ENCODE data around the gene TLE3.

The TLE3 gene

DNA sequence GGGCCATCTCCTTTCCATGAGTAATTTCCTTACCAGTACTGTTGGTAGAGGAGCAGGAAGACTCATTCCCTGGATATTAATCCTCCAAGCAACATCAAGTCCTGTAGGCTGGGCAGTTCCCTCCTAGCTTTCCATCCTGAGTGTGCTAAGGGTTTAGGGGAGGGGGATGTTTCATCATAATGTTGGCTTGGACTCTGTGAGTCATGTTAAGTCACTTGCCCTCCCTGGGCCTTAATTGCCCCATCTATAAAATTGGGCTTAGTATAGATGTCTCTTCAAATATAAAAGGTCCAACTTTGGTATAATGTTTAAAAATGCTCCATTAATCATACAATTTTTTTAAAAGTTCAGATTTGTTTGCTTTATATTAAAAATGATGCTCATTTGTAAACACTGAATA is 52.7 kb downstream of the TLE3 start:
- Histone ChIP-seq H3K27me3 (ENCODE audit: control insufficient read depth, insufficient read depth, low read length) (no peaks in the 10 kb centered on the region), H3K27ac (ENCODE audit: low read depth, low read length) (no peak overlapping the region), H3K9ac (ENCODE audit: low read depth, low read length) (no peak overlapping the region), H3K4me1 (ENCODE audit: control insufficient read depth, insufficient read depth, low read length) (peaks cover 12% of the 10 kb centered on the region), H3K9me3 (ENCODE audit: control insufficient read depth, insufficient read depth, low read length) (no peaks in the 10 kb centered on the region), H3K4me3 (ENCODE audit: low read depth, low read length) (no peak overlapping the region), H3K36me3 (ENCODE audit: control insufficient read depth, insufficient read depth, low read length) (peaks cover 18% of the 10 kb centered on the region)

DNA sequence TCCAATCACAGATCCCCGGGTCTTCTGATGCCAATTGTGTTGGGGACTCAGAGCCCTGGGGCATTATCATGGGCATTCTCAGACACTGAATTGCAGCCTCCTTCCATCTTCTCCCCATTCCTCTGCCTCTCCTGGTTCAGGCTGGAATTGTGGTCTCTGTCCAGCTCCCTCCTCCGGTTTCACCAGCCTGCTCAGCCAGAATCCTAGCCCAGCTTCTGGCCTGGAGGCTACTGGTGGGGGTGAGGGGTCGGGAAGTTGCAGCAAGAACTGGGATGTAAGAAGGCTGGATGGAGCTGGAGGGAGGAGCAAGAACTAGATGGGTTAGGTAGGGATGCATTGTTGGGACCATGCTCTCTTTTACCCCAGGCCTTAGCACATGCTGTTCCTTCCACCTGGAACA is 53.5 kb downstream of the TLE3 start:
- Histone ChIP-seq H3K27me3 (ENCODE audit: control insufficient read depth, insufficient read depth, low read length) (no peaks in the 10 kb centered on the region), H3K36me3 (ENCODE audit: control insufficient read depth, insufficient read depth, low read length) (peaks cover 9% of the 10 kb centered on the region), H3K4me3 (ENCODE audit: low read depth, low read length) (no peak overlapping the region), H3K27ac (ENCODE audit: low read depth, low read length) (no peak overlapping the region), H3K4me1 (ENCODE audit: control insufficient read depth, insufficient read depth, low read length) (peaks cover 12% of the 10 kb centered on the region), H3K9ac (ENCODE audit: low read depth, low read length) (no peak overlapping the region), H3K9me3 (ENCODE audit: control insufficient read depth, insufficient read depth, low read length) (no peaks in the 10 kb centered on the region)

DNA sequence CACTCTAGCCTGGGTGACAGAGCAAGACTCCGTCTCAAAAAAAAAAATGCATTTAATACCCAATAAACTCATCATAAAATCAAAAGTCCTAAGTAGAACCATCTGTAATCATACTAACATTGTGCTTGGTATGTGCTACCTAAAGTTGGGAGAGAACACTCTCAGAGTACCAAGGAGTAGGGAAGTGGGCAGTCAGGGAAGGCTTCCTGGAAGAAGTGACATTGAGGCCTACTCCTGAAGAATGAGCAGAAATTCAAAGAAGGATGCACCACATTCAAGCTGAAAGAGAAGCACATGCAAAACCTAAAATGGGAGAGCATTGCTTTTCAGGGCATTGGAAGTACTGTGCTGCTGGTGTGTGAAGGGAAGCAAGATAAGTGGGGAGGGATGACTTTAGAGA is 54.1 kb downstream of the TLE3 start:
- peaks cover 5% of the 10 kb centered on the region; the same call in 1 of the 2 replicates for H3K36me3 ChIP-seq (ENCODE audit: control insufficient read depth, insufficient read depth, low read length)
- no peak overlapping the region for H3K4me3 ChIP-seq (ENCODE audit: low read depth, low read length)
- no peak overlapping the region for H3K27ac ChIP-seq (ENCODE audit: low read depth, low read length)
- peaks cover 12% of the 10 kb centered on the region for H3K4me1 ChIP-seq (ENCODE audit: control insufficient read depth, insufficient read depth, low read length)
- H3K9ac ChIP-seq (ENCODE audit: low read depth, low read length) = no peak overlapping the region
- H3K9me3 ChIP-seq (ENCODE audit: control insufficient read depth, insufficient read depth, low read length) = no peaks in the 10 kb centered on the region
- no peaks in the 10 kb centered on the region for H3K27me3 ChIP-seq (ENCODE audit: control insufficient read depth, insufficient read depth, low read length)

DNA sequence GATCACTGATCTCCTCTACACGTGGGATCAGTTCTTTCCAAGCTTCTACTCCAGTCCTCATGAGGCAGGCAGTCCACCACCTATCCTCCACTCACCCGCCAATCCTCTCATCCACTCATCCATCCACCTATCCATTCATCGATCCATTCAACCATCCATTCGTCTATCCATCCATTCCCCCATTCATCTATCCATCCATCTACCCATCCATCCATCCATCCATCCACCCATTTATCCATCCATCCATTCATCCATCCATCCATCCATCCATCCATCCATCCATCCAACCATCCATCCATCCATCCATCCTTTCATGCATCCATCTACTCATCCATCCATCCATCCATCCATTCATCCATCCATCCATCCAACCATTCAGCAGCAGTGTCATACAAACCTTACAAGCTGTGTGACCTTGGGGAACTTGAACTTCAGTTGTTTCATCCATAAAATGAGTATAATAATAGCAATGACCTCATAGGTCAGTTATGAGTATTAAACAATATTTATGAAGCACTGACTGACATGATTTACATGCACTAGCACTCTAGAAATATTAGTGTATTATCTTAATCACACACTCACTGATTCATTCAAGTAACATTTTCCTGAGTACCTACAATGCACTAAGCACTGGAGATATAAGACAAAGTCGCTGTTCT is 55.0 kb downstream of the TLE3 start:
- Histone ChIP-seq H3K27ac (ENCODE audit: low read depth, low read length) (no peak overlapping the region), H3K36me3 (ENCODE audit: control insufficient read depth, insufficient read depth, low read length) (no peaks in the 10 kb centered on the region), H3K4me1 (ENCODE audit: control insufficient read depth, insufficient read depth, low read length) (peaks cover 5% of the 10 kb centered on the region), H3K4me3 (ENCODE audit: low read depth, low read length) (no peak overlapping the region), H3K9ac (ENCODE audit: low read depth, low read length) (no peak overlapping the region), H3K9me3 (ENCODE audit: control insufficient read depth, insufficient read depth, low read length) (no peaks in the 10 kb centered on the region), H3K27me3 (ENCODE audit: control insufficient read depth, insufficient read depth, low read length) (no peaks in the 10 kb centered on the region)

DNA sequence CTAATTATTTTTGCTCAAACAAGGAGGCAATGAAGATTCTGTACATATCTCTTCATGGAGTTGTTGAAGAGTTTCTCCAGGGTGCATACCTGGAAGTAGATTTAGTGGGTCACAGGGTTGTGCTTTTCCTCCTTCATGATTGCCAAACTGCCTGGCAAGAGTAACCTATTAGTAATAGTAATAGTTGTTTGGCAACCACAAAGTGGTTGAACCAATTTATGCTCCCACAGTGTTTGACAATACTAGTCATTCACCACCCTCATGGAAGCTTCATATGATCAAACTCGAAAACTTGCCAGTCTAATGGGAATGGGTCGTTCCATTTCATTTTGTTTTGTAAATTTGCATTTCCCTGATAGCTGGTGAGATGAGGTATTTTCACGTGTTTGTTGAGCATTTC is 57.8 kb downstream of the TLE3 start:
- Histone ChIP-seq H3K4me3 (ENCODE audit: low read depth, low read length) (no peak overlapping the region), H3K36me3 (ENCODE audit: control insufficient read depth, insufficient read depth, low read length) (no peaks in the 10 kb centered on the region), H3K4me1 (ENCODE audit: control insufficient read depth, insufficient read depth, low read length) (no peaks in the 10 kb centered on the region), H3K9me3 (ENCODE audit: control insufficient read depth, insufficient read depth, low read length) (no peaks in the 10 kb centered on the region), H3K27ac (ENCODE audit: low read depth, low read length) (no peak overlapping the region), H3K27me3 (ENCODE audit: control insufficient read depth, insufficient read depth, low read length) (no peaks in the 10 kb centered on the region), H3K9ac (ENCODE audit: low read depth, low read length) (no peak overlapping the region)

DNA sequence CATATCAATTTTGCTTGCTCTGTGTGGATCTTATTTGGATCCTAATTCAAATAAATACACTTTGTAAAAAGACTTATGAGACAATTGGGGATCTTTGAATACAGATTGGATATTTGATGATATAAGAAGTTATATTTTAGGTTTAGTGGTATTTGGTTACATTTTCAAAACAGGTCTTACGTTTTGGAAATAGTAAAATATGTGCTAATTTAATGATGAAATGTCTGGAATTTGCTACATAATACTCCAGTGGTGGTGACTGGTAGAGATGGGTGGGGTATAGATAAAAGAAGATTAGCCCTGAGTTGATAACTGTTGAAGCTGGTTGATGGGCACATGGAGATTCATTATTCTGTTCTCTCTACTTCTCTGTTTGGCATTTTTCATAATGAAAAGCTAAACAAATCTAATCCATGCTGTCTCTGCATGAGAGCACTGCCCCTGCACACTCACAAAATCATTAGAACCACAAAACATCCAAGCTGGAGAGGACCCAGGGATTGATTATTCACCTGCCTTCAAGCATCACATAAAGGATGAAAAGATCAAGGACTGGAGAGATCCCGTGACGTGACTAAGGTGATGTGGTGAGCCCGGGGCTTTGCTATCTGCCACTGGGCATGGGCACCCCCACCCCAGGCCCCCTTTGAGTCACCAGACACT is 58.9 kb downstream of the TLE3 start:
- no peaks in the 10 kb centered on the region for H3K36me3 ChIP-seq (ENCODE audit: control insufficient read depth, insufficient read depth, low read length)
- H3K4me3 ChIP-seq (ENCODE audit: low read depth, low read length) = no peak overlapping the region
- H3K27ac ChIP-seq (ENCODE audit: low read depth, low read length) = no peak overlapping the region
- no peaks in the 10 kb centered on the region for H3K9me3 ChIP-seq (ENCODE audit: control insufficient read depth, insufficient read depth, low read length)
- no peak overlapping the region for H3K9ac ChIP-seq (ENCODE audit: low read depth, low read length)
- no peaks in the 10 kb centered on the region for H3K27me3 ChIP-seq (ENCODE audit: control insufficient read depth, insufficient read depth, low read length)
- no peaks in the 10 kb centered on the region for H3K4me1 ChIP-seq (ENCODE audit: control insufficient read depth, insufficient read depth, low read length)

DNA sequence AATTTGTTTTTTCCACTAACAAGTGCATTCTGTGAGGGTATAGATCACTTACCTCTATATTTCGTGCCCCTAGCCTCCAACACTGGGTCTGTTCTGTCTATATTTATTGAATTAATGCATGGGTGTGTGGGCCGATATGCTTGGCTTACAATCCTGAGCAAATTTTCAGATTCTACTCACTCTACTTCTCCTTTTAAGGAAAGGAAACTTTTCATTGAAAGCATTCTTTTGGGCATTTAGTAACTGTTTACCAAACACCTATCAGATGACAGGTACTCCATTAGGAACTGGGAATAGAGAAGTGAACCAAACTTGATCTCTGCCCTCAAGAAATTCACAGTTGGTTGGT is 60.5 kb downstream of the TLE3 start:
- H3K9me3 ChIP-seq (ENCODE audit: control insufficient read depth, insufficient read depth, low read length) = no peaks in the 10 kb centered on the region
- 0 out of 2 replicates have a peak, but pooled peaks cover 6% of the 10 kb centered on the region for H3K4me1 ChIP-seq (ENCODE audit: control insufficient read depth, insufficient read depth, low read length)
- no peak overlapping the region for H3K27ac ChIP-seq (ENCODE audit: low read depth, low read length)
- no peak overlapping the region for H3K4me3 ChIP-seq (ENCODE audit: low read depth, low read length)
- H3K36me3 ChIP-seq (ENCODE audit: control insufficient read depth, insufficient read depth, low read length) = no peaks in the 10 kb centered on the region
- H3K27me3 ChIP-seq (ENCODE audit: control insufficient read depth, insufficient read depth, low read length) = no peaks in the 10 kb centered on the region
- no peak overlapping the region for H3K9ac ChIP-seq (ENCODE audit: low read depth, low read length)

DNA sequence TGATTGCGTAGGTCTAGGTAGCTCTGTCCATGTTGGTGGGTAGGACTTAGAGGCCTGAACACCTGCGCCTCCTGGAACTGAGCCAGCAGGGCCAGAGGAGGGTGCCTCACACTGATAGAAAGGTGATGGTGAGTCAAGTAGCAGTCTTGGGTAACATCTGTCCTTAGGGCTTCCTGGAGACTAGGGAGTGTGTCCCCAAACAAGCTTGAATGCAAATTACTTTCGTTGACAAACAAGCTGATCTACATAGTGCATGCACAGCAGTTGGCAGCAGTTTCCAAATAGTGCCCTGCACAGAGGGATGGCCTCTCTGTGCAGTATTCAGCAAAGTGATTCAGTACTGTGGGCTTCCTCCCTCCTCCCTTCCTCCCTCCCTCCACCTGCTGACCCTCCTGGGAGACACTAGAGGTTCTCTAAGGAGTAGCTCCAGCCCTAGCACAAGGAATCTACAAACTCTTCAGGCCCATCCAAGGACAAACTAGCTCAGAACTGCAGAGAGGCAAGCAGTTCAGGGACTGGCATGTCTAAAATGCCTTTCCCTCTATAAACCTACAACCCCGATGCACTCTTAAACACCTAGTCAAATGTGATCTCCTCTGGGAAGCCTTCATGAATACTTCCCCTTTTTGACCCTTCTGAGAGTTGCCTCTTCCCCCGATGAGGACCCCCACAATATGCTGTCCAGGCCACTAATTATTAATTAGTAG is 61.0 kb downstream of the TLE3 start:
- no peak overlapping the region for H3K4me3 ChIP-seq (ENCODE audit: low read depth, low read length)

DNA sequence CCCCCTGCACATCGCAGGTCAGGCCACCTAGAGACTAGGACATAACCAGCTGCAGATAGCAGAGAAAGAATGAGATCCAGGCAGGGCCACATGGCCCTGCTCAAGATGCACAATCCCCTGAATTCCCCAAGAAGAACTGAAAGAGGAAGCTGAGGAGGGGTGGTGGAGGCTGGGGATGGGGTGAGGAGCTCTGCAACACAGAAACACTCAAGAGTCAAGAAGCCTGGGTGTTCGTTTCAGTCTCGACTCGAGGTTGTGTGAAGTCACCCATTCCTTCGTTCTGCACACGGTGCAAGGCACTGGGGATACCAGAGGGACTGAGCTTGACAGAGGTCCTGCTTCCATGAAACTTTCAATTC is 62.0 kb downstream of the TLE3 start:
- no peaks in the 10 kb centered on the region for H3K27me3 ChIP-seq (ENCODE audit: control insufficient read depth, insufficient read depth, low read length)
- no peak overlapping the region for H3K4me3 ChIP-seq (ENCODE audit: low read depth, low read length)
- H3K9me3 ChIP-seq (ENCODE audit: control insufficient read depth, insufficient read depth, low read length) = no peaks in the 10 kb centered on the region
- H3K36me3 ChIP-seq (ENCODE audit: control insufficient read depth, insufficient read depth, low read length) = no peaks in the 10 kb centered on the region
- H3K4me1 ChIP-seq (ENCODE audit: control insufficient read depth, insufficient read depth, low read length) = 0 out of 2 replicates have a peak, but pooled peaks cover 6% of the 10 kb centered on the region
- no peak overlapping the region for H3K9ac ChIP-seq (ENCODE audit: low read depth, low read length)
- H3K27ac ChIP-seq (ENCODE audit: low read depth, low read length) = no peak overlapping the region

More for the DNA sequence above, 61.0 kb downstream of the TLE3 start:
- Histone ChIP-seq H3K4me1 (ENCODE audit: control insufficient read depth, insufficient read depth, low read length) (0 out of 2 replicates have a peak, but pooled peaks cover 6% of the 10 kb centered on the region), H3K36me3 (ENCODE audit: control insufficient read depth, insufficient read depth, low read length) (no peaks in the 10 kb centered on the region), H3K9me3 (ENCODE audit: control insufficient read depth, insufficient read depth, low read length) (no peaks in the 10 kb centered on the region), H3K9ac (ENCODE audit: low read depth, low read length) (no peak overlapping the region), H3K27me3 (ENCODE audit: control insufficient read depth, insufficient read depth, low read length) (no peaks in the 10 kb centered on the region), H3K27ac (ENCODE audit: low read depth, low read length) (no peak overlapping the region)

DNA sequence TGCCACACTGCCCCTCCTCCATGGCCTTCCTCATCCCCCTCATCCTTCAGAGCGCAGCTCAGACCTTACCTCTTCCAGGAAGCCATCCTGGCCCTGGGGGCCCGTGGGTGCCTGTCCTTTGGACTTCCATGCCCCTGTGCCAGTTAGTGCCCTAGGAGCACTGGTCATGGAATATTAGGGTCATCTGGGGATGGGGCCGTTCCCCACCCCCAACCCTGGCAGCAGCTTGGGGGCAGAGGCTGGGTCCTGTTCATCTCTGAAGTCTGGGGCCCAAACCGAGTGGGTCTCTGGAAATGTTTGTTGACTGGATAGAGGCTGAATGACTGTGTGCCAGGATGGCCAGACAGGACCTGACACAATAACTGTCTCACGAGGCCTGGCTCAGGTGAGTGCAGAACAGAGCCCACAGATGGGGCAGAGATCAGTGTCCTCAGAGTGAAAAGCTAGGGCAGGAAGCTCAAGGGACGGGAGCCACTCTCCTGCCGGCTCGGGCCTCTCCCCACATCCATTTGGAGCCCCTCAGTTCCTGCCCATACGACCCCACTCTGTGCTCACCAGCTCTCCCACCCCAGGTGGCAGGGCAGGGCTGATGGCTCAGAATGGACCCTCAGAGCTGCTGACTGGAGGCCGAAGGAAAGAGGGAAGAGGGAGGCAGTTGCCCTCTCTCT is 62.5 kb downstream of the TLE3 start:
- Histone ChIP-seq H3K4me3 (ENCODE audit: low read depth, low read length) (no peak overlapping the region), H3K9ac (ENCODE audit: low read depth, low read length) (no peak overlapping the region), H3K9me3 (ENCODE audit: control insufficient read depth, insufficient read depth, low read length) (no peaks in the 10 kb centered on the region), H3K27me3 (ENCODE audit: control insufficient read depth, insufficient read depth, low read length) (no peaks in the 10 kb centered on the region), H3K36me3 (ENCODE audit: control insufficient read depth, insufficient read depth, low read length) (no peaks in the 10 kb centered on the region), H3K4me1 (ENCODE audit: control insufficient read depth, insufficient read depth, low read length) (0 out of 2 replicates have a peak, but pooled peaks cover 6% of the 10 kb centered on the region), H3K27ac (ENCODE audit: low read depth, low read length) (no peak overlapping the region)

DNA sequence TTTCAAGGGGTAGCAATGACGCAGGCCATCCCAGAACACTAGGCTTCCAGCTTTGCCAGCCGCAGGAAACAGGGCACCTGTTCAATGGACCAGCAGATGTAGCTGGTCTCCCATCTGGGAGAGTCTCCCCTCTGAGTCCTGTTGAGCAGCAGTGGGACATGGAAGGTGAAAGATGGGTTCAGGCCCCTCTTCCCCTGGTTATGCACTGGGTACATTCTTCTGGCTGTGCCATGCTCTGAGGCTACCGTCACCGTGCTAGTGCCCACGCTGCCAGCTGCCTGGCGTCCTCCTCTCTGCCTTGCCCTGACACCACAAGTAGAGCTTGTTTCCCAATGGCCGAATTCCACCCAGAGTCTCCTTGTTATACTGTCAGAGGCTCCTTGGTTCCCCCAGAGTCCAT is 63.1 kb downstream of the TLE3 start:
- Histone ChIP-seq H3K9me3 (ENCODE audit: control insufficient read depth, insufficient read depth, low read length) (no peaks in the 10 kb centered on the region), H3K27me3 (ENCODE audit: control insufficient read depth, insufficient read depth, low read length) (no peaks in the 10 kb centered on the region), H3K36me3 (ENCODE audit: control insufficient read depth, insufficient read depth, low read length) (no peaks in the 10 kb centered on the region), H3K4me1 (ENCODE audit: control insufficient read depth, insufficient read depth, low read length) (0 out of 2 replicates have a peak, but pooled peaks cover 6% of the 10 kb centered on the region), H3K9ac (ENCODE audit: low read depth, low read length) (no peak overlapping the region), H3K27ac (ENCODE audit: low read depth, low read length) (no peak overlapping the region), H3K4me3 (ENCODE audit: low read depth, low read length) (no peak overlapping the region)

Measured in HUES48 (cell line).